ENCODE results near the gene OTUD3.

Gene OTUD3

DNA sequence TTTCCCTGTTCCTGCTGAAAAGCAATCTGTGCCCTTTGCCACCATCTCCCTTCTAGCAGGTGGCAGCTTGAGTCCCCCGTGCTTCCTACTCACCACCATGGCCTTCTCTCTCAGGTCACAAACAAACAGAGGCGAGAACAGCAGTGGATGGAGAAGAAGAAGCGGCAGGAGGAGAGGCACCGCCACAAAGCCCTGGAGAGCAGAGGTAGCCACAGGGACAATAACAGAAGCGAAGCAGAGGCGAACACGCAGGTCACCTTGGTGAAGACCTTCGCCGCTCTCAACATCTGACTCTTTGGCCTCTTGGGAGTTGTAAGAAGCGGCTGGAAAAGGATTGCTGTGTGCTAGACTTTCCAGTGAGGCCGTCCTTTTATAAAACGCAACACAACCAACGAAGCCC lies 25.3 kb downstream of the OTUD3 start:
- Histone ChIP-seq H3K4me3 (replicated peaks; ENCODE audit: low read depth, low read length) (no peak overlapping the region), H3K27me3 (replicated peaks; ENCODE audit: control insufficient read depth, insufficient read depth, low read length) (no peaks in the 10 kb centered on the region), H3K36me3 (ENCODE audit: control insufficient read depth, insufficient read depth, low read length) (peaks cover 13% of the 10 kb centered on the region)
- TF ChIP-seq, protein P1, sequence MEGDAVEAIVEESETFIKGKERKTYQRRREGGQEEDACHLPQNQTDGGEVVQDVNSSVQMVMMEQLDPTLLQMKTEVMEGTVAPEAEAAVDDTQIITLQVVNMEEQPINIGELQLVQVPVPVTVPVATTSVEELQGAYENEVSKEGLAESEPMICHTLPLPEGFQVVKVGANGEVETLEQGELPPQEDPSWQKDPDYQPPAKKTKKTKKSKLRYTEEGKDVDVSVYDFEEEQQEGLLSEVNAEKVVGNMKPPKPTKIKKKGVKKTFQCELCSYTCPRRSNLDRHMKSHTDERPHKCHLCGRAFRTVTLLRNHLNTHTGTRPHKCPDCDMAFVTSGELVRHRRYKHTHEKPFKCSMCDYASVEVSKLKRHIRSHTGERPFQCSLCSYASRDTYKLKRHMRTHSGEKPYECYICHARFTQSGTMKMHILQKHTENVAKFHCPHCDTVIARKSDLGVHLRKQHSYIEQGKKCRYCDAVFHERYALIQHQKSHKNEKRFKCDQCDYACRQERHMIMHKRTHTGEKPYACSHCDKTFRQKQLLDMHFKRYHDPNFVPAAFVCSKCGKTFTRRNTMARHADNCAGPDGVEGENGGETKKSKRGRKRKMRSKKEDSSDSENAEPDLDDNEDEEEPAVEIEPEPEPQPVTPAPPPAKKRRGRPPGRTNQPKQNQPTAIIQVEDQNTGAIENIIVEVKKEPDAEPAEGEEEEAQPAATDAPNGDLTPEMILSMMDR (IDR thresholded peaks at IDR 0.05; ENCODE audit: insufficient read depth, low read length, poor library complexity, severe bottlenecking): no peak
- DNase-seq (ENCODE audit: extremely low read depth, insufficient read length): no peak

DNA sequence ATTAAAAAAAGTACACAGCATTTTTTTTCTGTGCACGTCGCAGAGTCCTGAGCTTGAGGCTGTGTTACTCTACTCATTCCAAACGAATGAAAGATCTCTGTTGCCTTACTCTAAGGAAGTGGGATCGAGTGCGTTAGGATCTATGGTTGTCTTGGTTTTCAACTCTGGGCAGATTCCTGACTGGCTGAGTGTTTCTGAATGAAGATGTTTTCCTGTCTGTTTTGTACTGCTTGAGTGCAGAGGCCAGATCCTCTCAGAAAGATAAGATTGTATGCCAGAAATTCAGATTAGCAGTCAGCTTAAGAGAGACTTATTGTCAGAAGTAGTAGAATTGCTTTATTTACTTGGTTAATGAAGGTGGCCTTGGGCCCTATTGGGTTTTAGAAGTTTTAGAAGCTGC lies 27.2 kb downstream of the OTUD3 start:
- no peak for DNase-seq (ENCODE audit: extremely low read depth, insufficient read length)
- H3K36me3 ChIP-seq (ENCODE audit: control insufficient read depth, insufficient read depth, low read length): peaks cover 18% of the 10 kb centered on the region
- no peak overlapping the region for H3K4me3 ChIP-seq (replicated peaks; ENCODE audit: low read depth, low read length)
- H3K27me3 ChIP-seq (replicated peaks; ENCODE audit: control insufficient read depth, insufficient read depth, low read length): no peaks in the 10 kb centered on the region
- TF ChIP-seq, protein P1 (IDR thresholded peaks at IDR 0.05; ENCODE audit: insufficient read depth, low read length, poor library complexity, severe bottlenecking): no peak

DNA sequence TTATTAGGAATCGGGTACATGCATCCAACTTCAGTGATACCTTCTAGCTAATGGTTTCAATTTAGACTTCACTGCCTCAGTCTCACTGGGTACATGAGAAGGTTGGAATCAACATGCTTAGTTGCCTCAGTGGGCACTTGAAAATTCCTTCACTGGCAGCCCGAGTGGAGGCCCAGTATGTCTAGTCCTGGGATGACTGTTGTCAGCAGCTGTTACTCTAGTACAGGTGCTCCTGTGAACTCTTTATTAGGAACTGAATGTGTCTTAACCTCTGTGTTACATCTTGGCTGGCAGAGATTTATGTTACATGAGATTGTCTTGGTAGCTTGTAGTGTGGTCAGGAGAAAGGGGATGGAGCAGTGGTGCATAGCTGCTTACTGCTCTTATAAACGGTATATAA lies 27.8 kb downstream of the OTUD3 start:
- TF ChIP-seq, protein P1 (IDR thresholded peaks at IDR 0.05; ENCODE audit: insufficient read depth, low read length, poor library complexity, severe bottlenecking): no peak
- no peak for DNase-seq (ENCODE audit: extremely low read depth, insufficient read length)
- H3K36me3 ChIP-seq (ENCODE audit: control insufficient read depth, insufficient read depth, low read length): peaks cover 18% of the 10 kb centered on the region
- H3K27me3 ChIP-seq (replicated peaks; ENCODE audit: control insufficient read depth, insufficient read depth, low read length): no peaks in the 10 kb centered on the region
- no peak overlapping the region for H3K4me3 ChIP-seq (replicated peaks; ENCODE audit: low read depth, low read length)

DNA sequence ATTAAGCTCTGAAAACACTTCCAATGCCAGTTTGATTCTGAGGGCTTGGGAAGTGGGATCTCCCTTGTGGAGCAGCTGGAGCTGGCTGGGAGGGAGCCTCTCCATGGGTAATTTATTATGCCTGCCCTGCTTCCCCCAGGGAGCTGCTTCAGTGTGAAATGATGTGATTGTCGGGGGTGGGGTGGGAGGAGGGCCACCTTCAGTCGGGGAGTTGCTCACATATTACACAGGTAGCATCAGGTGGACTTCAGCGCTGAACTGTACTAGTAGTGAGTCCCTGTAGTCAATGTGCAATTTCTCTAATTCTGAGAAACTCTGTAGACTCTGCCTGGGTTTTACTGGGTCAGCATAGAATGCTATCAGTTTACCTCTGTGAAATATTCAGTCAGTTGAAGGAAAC lies 28.5 kb downstream of the OTUD3 start:
- H3K36me3 ChIP-seq (ENCODE audit: control insufficient read depth, insufficient read depth, low read length): peaks cover 18% of the 10 kb centered on the region
- no peak overlapping the region for H3K4me3 ChIP-seq (replicated peaks; ENCODE audit: low read depth, low read length)
- TF ChIP-seq, protein P1 (IDR thresholded peaks at IDR 0.05; ENCODE audit: insufficient read depth, low read length, poor library complexity, severe bottlenecking): no peak

DNA sequence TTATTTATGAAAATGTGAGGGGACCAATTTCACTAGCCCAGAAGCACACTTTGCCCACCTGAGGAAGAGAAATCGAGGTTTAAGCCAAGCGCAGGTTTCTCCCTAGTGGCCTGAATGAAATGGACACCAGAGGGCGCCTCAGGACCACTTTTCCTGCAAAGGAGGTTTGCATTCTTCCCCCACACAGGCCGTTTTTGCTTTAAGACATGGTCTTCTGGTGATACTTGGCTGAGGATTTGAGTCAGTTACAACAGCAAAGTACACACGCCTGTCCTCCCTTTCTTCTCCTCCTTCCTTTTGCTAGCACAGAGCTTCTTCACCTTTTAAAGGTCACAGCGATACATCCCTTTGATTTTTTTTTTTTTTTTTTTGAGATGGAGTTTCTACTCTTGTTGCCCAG lies 35.9 kb downstream of the OTUD3 start:
- TF ChIP-seq, protein P1 (IDR thresholded peaks at IDR 0.05; ENCODE audit: insufficient read depth, low read length, poor library complexity, severe bottlenecking): peak; percentile 85
- peaks cover 7% of the 10 kb centered on the region for H3K36me3 ChIP-seq (ENCODE audit: control insufficient read depth, insufficient read depth, low read length)
- DNase-seq (ENCODE audit: extremely low read depth, insufficient read length): peak; percentile 18
- no peak overlapping the region for H3K4me3 ChIP-seq (replicated peaks; ENCODE audit: low read depth, low read length)
- H3K27me3 ChIP-seq (replicated peaks; ENCODE audit: control insufficient read depth, insufficient read depth, low read length): no peaks in the 10 kb centered on the region

More for the DNA sequence above, 28.5 kb downstream of the OTUD3 start:
- no peaks in the 10 kb centered on the region for H3K27me3 ChIP-seq (replicated peaks; ENCODE audit: control insufficient read depth, insufficient read depth, low read length)
- no peak for DNase-seq (ENCODE audit: extremely low read depth, insufficient read length)

DNA sequence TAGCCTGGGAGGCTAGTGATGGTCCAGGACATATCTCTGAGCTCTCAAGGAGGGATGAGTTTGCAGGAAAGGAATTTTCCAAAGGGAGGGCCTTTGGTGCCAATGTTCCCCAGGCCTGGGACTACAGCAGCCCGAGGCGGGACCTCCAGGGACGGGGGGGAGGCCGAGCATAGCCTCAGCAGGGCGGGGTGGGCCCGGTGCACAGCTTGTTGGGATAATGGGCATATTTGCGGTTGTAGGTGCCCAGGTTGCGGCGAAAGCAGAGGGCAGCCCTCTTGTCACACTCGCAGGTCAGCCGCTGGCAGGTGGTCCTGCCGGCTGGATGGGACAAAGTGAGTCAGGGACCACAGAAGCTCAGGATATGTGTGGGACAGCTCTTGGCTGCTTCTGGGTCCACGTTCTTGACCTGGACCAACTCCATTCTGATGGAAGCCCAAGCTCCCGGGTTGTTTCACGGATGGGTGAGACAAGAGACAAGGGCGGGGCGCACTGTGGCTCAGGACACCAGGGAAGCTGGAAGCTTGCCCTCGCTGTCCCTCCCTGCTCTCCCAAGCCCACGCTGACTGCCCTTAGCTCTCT lies 38.0 kb downstream of the OTUD3 start:
- DNase-seq (ENCODE audit: extremely low read depth, insufficient read length): no peak
- H3K27me3 ChIP-seq (replicated peaks; ENCODE audit: control insufficient read depth, insufficient read depth, low read length): no peaks in the 10 kb centered on the region
- no peaks in the 10 kb centered on the region for H3K36me3 ChIP-seq (ENCODE audit: control insufficient read depth, insufficient read depth, low read length)
- no peak overlapping the region for H3K4me3 ChIP-seq (replicated peaks; ENCODE audit: low read depth, low read length)
- TF ChIP-seq, protein P1 (IDR thresholded peaks at IDR 0.05; ENCODE audit: insufficient read depth, low read length, poor library complexity, severe bottlenecking): no peak

Measured in GM06990 (cell line).